RCC 7860 (cell line): ENCODE measurements around the gene CNTN2.

Source experiments
- DNase-seq: peaks from one replicate; pipeline ENCODE4 v3.0.0-alpha.2; 2015; ENCODE audit warnings: low spot score
- FAIRE-seq: peaks from 2 replicates; lab custom pipeline; 2012; peaks lifted over from hg19 to GRCh38; lab: Jason Lieb, UNC

Gene CNTN2

GRCh38 chr1:205069371-205070125 is 26.5 kb downstream of the CNTN2 start:
- no peak for FAIRE-seq
- no peak for DNase-seq

- DNase-seq (no peak), FAIRE-seq (no peak)
These were observed 28.0 kb downstream of the CNTN2 start for GRCh38 chr1:205071028-205071409.

- no peak for FAIRE-seq
- no peak for DNase-seq
These were observed 28.8 kb downstream of the CNTN2 start for GRCh38 chr1:205071801-205072200.

- FAIRE-seq (no peak), DNase-seq (no peak)
These were observed 29.3 kb downstream of the CNTN2 start for GRCh38 chr1:205072286-205072685.

GRCh38 chr1:205072881-205073280 is 29.9 kb downstream of the CNTN2 start:
- FAIRE-seq (no peak), DNase-seq (no peak)

- FAIRE-seq (no peak), DNase-seq (no peak)
These were observed 30.5 kb downstream of the CNTN2 start for GRCh38 chr1:205073511-205073910.

- DNase-seq, result no peak
- no peak for FAIRE-seq
These were observed 31.1 kb downstream of the CNTN2 start for GRCh38 chr1:205074084-205074483.

GRCh38 chr1:205074513-205074912 is 31.5 kb downstream of the CNTN2 start:
- FAIRE-seq, result no peak
- DNase-seq, result no peak

GRCh38 chr1:205075642-205076155 is 32.7 kb downstream of the CNTN2 start:
- DNase-seq, result no peak
- FAIRE-seq, result no peak

GRCh38 chr1:205076245-205076761 is 33.3 kb downstream of the CNTN2 start:
- FAIRE-seq (no peak), DNase-seq (no peak)

- no peak for DNase-seq
- FAIRE-seq, result no peak
These were observed 34.3 kb downstream of the CNTN2 start for GRCh38 chr1:205077158-205077933.

GRCh38 chr1:205077934-205078311 is 34.9 kb downstream of the CNTN2 start:
- FAIRE-seq (no peak), DNase-seq (no peak)

- DNase-seq (no peak), FAIRE-seq (no peak)
These were observed 39.4 kb downstream of the CNTN2 start for GRCh38 chr1:205082431-205082830.

GRCh38 chr1:205084360-205084759 is 41.3 kb downstream of the CNTN2 start, which contains the start of gene TMEM81:
TSS of gene TMEM81 (minus strand) at chr1:205084460. CDS start at chr1:205084320, 140 bp downstream.
- DNase-seq (no peak), FAIRE-seq (no peak)

- FAIRE-seq (no peak), DNase-seq (no peak)
These were observed 45.3 kb downstream of the CNTN2 start for GRCh38 chr1:205088341-205088740.

GRCh38 chr1:205091043-205091740 is 48.2 kb downstream of the CNTN2 start:
- FAIRE-seq, result no peak
- no peak for DNase-seq

GRCh38 chr1:205095422-205095821 is 52.4 kb downstream of the CNTN2 start:
- DNase-seq (no peak), FAIRE-seq (no peak)

- DNase-seq, result no peak
- no peak for FAIRE-seq
These were observed 55.2 kb downstream of the CNTN2 start for GRCh38 chr1:205098242-205098641.

GRCh38 chr1:205102404-205102803 is 59.4 kb downstream of the CNTN2 start:
- DNase-seq (no peak), FAIRE-seq (no peak)

- no peak for DNase-seq
- FAIRE-seq, result no peak
These were observed 64.3 kb downstream of the CNTN2 start for GRCh38 chr1:205107327-205107726.

- DNase-seq (no peak), FAIRE-seq (no peak)
These were observed 65.5 kb downstream of the CNTN2 start for GRCh38 chr1:205108464-205108863.
